ENCODE data around the gene MROH8. TPM values are rescaled to one million over a fixed set of nuclear protein-coding genes. Genes with fewer than 3 reads are reported as not detected.

MROH8 gene
- polyA plus RNA-seq, 1 experiment: 2.5 TPM

DNA sequence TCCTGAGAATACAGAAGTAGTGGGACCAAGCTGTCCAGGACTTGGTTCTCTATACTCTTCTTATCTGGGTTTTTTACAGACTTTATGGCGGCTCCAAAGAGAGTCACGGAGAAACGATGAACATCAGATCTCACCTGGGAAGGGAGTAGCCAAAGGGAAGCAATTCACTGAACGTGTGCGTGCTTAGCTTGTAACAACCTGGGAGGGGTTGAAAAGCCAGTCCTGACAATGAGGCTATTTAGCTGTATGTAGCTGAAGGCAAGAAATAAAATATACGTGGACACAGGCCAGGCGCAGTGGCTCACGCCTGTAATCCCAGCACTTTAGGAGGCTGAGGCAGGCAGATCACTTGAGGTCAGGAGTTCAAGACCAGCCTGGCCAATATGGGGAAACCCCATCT, 65.3 kb downstream of the MROH8 start:
- H3K27ac ChIP-seq (ENCODE audit: low read depth, low read length): no peak overlapping the region
- H3K9me3 ChIP-seq (ENCODE audit: control insufficient read depth, insufficient read depth, low read length): no peaks in the 10 kb centered on the region
- TF ChIP-seq, protein P1, sequence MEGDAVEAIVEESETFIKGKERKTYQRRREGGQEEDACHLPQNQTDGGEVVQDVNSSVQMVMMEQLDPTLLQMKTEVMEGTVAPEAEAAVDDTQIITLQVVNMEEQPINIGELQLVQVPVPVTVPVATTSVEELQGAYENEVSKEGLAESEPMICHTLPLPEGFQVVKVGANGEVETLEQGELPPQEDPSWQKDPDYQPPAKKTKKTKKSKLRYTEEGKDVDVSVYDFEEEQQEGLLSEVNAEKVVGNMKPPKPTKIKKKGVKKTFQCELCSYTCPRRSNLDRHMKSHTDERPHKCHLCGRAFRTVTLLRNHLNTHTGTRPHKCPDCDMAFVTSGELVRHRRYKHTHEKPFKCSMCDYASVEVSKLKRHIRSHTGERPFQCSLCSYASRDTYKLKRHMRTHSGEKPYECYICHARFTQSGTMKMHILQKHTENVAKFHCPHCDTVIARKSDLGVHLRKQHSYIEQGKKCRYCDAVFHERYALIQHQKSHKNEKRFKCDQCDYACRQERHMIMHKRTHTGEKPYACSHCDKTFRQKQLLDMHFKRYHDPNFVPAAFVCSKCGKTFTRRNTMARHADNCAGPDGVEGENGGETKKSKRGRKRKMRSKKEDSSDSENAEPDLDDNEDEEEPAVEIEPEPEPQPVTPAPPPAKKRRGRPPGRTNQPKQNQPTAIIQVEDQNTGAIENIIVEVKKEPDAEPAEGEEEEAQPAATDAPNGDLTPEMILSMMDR (IDR thresholded peaks at IDR 0.05; ENCODE audit: low read depth, low read length): no peak
- ChIA-PET CTCF (no interaction called here), POLR2A (interaction anchor here (0.6 kb wide), 1 partner anchor 29 kb away, joined by 3 read pairs; no protein-coding TSS in a partner anchor)
- no peak for DNase-seq (ENCODE audit: low read depth, low spot score)
- H3K27me3 ChIP-seq (ENCODE audit: control insufficient read depth, insufficient read depth, low read length): peaks cover 7% of the 10 kb centered on the region
- H3K4me3 ChIP-seq (ENCODE audit: low read depth, low read length): no peak overlapping the region

DNA sequence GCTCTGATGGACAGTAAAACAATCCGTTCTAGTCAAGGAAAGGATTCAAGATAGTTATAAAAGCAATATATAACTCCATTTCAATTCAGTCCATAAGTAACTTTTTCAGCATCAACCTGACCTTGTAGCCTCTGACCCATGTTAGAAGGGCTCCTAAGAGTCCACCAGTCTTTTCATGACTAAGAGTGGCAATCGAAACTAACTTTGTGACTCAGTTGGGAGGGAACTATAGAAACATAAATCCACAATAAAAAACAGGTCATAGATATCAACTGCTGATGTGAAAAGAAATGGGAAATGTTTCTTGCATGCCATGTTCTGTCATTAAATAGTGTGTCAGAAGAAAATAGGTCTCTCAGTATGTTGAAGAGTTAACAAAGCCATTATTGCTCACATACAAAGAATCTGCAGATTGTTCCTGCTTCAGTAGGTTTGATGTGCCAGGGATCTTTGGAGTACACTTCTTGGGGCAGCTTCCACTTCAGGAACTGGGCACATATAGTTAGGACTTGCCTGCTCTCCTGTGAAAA, 67.4 kb downstream of the MROH8 start:
- CTCF ChIA-PET: no interaction called here
- TF ChIP-seq, protein P1 (IDR thresholded peaks at IDR 0.05; ENCODE audit: low read depth, low read length): no peak
- Histone ChIP-seq H3K9me3 (ENCODE audit: control insufficient read depth, insufficient read depth, low read length) (no peaks in the 10 kb centered on the region), H3K27ac (ENCODE audit: low read depth, low read length) (no peak overlapping the region), H3K4me3 (ENCODE audit: low read depth, low read length) (no peak overlapping the region), H3K27me3 (ENCODE audit: control insufficient read depth, insufficient read depth, low read length) (peaks cover 7% of the 10 kb centered on the region)
- POLR2A ChIA-PET: no interaction called here
- DNase-seq (ENCODE audit: low read depth, low spot score): no peak

DNA sequence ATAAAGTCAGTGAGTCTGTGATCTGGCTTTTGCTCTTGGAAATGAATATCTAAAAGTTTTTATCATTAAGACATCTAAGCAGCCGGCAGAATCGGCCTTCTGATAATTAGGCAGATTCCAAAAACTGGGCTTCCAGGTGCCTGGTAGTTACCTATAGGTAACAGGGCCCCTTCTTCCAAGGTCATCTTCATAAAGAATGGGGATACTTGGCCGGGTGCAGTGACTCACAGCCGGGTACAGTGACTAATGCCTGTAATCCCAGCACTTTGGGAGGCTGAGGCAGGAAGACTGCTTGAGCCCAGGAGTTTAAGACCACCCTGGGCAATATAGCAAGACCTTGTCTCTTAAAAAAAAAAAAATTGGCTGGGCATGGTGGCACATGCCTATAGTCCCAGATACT, 70.7 kb downstream of the MROH8 start:
- H3K27ac ChIP-seq (ENCODE audit: low read depth, low read length): no peak overlapping the region
- ChIA-PET CTCF (no interaction called here), POLR2A (no interaction called here)
- H3K27me3 ChIP-seq (ENCODE audit: control insufficient read depth, insufficient read depth, low read length): no peaks in the 10 kb centered on the region
- TF ChIP-seq, protein P1 (IDR thresholded peaks at IDR 0.05; ENCODE audit: low read depth, low read length): no peak
- H3K4me3 ChIP-seq (ENCODE audit: low read depth, low read length): no peak overlapping the region
- DNase-seq (ENCODE audit: low read depth, low spot score): no peak
- no peaks in the 10 kb centered on the region for H3K9me3 ChIP-seq (ENCODE audit: control insufficient read depth, insufficient read depth, low read length)

DNA sequence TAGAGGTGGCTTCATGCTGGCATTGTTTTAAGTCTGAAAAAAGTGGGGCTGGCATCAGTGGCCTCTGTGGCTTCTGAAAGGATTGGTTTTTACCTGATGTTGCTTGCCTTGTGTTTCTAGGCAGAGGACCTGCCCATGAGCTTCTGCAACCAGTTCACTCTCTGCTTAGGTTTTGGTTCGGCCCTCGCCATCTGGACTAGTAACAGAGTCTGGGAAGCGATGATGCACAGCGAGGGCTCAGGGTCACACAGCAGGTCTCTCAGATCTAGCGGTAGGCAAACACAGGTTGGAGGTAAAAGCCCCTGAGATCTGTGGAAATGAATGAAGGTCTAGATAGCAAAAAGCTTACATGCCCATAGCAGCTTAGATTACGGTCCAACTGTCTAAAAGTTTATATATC, 76.8 kb downstream of the MROH8 start:
- TF ChIP-seq, protein P1 (IDR thresholded peaks at IDR 0.05; ENCODE audit: low read depth, low read length): no peak
- Histone ChIP-seq H3K27ac (ENCODE audit: low read depth, low read length) (no peak overlapping the region), H3K4me3 (ENCODE audit: low read depth, low read length) (no peak overlapping the region), H3K9me3 (ENCODE audit: control insufficient read depth, insufficient read depth, low read length) (no peaks in the 10 kb centered on the region), H3K27me3 (ENCODE audit: control insufficient read depth, insufficient read depth, low read length) (no peaks in the 10 kb centered on the region)
- ChIA-PET POLR2A (no interaction called here), CTCF (no interaction called here)
- no peak for DNase-seq (ENCODE audit: low read depth, low spot score)

DNA sequence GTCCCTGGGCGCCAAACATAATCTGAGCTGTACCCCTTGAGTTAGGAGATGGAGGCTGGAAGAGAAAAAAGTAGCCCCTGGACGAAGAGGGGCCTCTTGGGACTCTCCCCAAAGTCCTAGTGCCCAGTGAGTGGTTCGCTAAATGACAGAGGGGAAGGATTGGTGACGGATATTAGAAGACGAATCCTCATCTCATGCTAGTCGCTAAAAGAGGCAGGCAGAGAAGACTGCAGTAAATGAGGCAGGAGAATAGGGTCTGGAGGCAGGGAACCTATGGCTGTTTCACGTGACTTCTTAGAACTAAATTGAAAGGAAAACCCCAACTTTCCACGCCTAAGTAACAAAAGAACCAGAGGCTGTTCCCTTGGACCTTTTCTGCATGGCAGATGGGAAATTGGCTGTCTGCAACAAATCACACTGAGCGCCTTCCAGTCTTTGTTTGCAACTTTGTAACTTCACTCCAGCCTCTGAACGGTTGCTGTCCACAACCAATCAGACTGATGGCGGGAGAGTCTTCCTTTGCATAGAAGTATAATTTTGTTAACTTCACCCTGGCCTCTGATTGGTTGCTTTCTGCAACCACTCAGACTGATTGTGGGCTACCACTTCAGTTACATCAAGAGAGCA, 82.8 kb downstream of the MROH8 start:
- H3K27ac ChIP-seq (ENCODE audit: low read depth, low read length): no peak overlapping the region
- peak overlapping the region; percentile 79 for H3K4me3 ChIP-seq (ENCODE audit: low read depth, low read length)
- TF ChIP-seq, protein P1 (IDR thresholded peaks at IDR 0.05; ENCODE audit: low read depth, low read length): no peak
- H3K27me3 ChIP-seq (ENCODE audit: control insufficient read depth, insufficient read depth, low read length): no peaks in the 10 kb centered on the region
- H3K9me3 ChIP-seq (ENCODE audit: control insufficient read depth, insufficient read depth, low read length): no peaks in the 10 kb centered on the region
- ChIA-PET CTCF (interaction anchor here (0.5 to 1.0 kb wide), 4 partner anchors 19 to 896 kb away, joined by 3 to 4 read pairs (median 3); no protein-coding TSS in a partner anchor), POLR2A (interaction anchor here (0.6 to 1.6 kb wide), 2 partner anchors 81 to 95 kb away, joined by 3 to 9 read pairs; partner anchors contain the start of genes MROH8 and RPN2)
- no peak for DNase-seq (ENCODE audit: low read depth, low spot score)
